OCI-LY3 (cell line): ENCODE results near the gene TMEM121B.

Experiments
- H2AFZ ChIP-seq: fragments of 200-600, 300-600 bp; shearing (Covaris generic); 2 replicates; pipeline ENCODE4 v1.6.0; 2014; ENCODE audit warnings: antibody characterized with exemption, low read depth, low read length
- H3K27ac ChIP-seq: fragments of 200-600, 300-600 bp; sonication (generic); 2 replicates; pipeline ENCODE4 v1.5.1; 2014; ENCODE audit warnings: mild to moderate bottlenecking, low read length, moderate library complexity, mixed read lengths
- H3K27me3 ChIP-seq: fragments of 200-600, 300-600 bp; sonication (generic); 2 replicates; pipeline ENCODE4 v1.6.1; 2014; ENCODE audit warnings: low read depth, low read length, mixed read lengths
- H3K36me3 ChIP-seq: fragments of 200-600, 300-600 bp; sonication (generic); replicated peaks from 2 replicates; pipeline ENCODE3; 2014; ENCODE audit warnings: low read depth, low read length, mixed read lengths
- H3K4me1 ChIP-seq: fragments of 300-600, 200-600 bp; sonication (generic); 2 replicates; pipeline ENCODE4 v1.6.1; 2014; ENCODE audit warnings: low read length, mixed read lengths
- H3K4me2 ChIP-seq: fragments of 200-600, 300-600 bp; sonication (generic); 2 replicates; pipeline ENCODE4 v1.6.1; 2014; ENCODE audit warnings: low read length, mixed read lengths
- H3K4me3 ChIP-seq: fragments of 300-600, 200-600 bp; sonication (generic); 2 replicates; pipeline ENCODE4 v1.5.1; 2014; ENCODE audit warnings: antibody characterized with exemption, mild to moderate bottlenecking, low read length, moderate library complexity
- H3K79me2 ChIP-seq: fragments of 300-600, 200-600 bp; shearing (Covaris generic); 2 replicates; pipeline ENCODE4 v1.6.1; 2014; ENCODE audit warnings: mild to moderate bottlenecking, low read length, mixed read lengths
- H3K9ac ChIP-seq: fragments of 300-600, 200-600 bp; shearing (Covaris generic); 2 replicates; pipeline ENCODE4 v1.6.0; 2014; ENCODE audit warnings: mild to moderate bottlenecking, low read length, moderate library complexity
- H3K9me3 ChIP-seq: fragments of 200-600, 300-600 bp; shearing (Covaris generic); 2 replicates; pipeline ENCODE4 v1.6.1; 2014; ENCODE audit warnings: low read length, mixed read lengths; ENCODE audit not compliant: insufficient read depth
- H4K20me1 ChIP-seq: fragments of 200-600, 300-600 bp; sonication (generic); 2 replicates; pipeline ENCODE4 v1.6.1; 2016; ENCODE audit warnings: low read length, mixed read lengths; ENCODE audit not compliant: insufficient read depth
- EZH2phosphoT487 ChIP-seq: fragments of 200-600 bp; shearing (Covaris generic); IDR thresholded peaks from 2 replicates; pipeline ENCODE4 v1.6.1; 2018; ENCODE audit warnings: antibody characterized with exemption, mixed run types, low read depth
- TF ChIP-seq, protein P1 (sequence below): fragments of 200-600, 300-600 bp; sonication (generic); IDR thresholded peaks from 2 replicates; pipeline ENCODE4 v1.5.1; 2014; ENCODE audit warnings: antibody characterized with exemption, low read length, low read depth

The TMEM121B gene

GRCh38 chr22:17109976-17110375, 11.2 kb downstream of the TMEM121B start:
- Histone ChIP-seq H3K27me3 (no peaks in the 10 kb centered on the region), H3K4me3 (no peak overlapping the region), H2AFZ (no peak overlapping the region), H3K27ac (no peak overlapping the region), H3K36me3 (peaks cover 22% of the 10 kb centered on the region), H3K9me3 (no peaks in the 10 kb centered on the region), H3K9ac (no peak overlapping the region), H3K4me2 (no peak overlapping the region), H3K4me1 (no peaks in the 10 kb centered on the region), H4K20me1 (no peaks in the 10 kb centered on the region), H3K79me2 (no peaks in the 10 kb centered on the region)
- TF ChIP-seq, protein P1, sequence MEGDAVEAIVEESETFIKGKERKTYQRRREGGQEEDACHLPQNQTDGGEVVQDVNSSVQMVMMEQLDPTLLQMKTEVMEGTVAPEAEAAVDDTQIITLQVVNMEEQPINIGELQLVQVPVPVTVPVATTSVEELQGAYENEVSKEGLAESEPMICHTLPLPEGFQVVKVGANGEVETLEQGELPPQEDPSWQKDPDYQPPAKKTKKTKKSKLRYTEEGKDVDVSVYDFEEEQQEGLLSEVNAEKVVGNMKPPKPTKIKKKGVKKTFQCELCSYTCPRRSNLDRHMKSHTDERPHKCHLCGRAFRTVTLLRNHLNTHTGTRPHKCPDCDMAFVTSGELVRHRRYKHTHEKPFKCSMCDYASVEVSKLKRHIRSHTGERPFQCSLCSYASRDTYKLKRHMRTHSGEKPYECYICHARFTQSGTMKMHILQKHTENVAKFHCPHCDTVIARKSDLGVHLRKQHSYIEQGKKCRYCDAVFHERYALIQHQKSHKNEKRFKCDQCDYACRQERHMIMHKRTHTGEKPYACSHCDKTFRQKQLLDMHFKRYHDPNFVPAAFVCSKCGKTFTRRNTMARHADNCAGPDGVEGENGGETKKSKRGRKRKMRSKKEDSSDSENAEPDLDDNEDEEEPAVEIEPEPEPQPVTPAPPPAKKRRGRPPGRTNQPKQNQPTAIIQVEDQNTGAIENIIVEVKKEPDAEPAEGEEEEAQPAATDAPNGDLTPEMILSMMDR = no peak
- TF ChIP-seq EZH2phosphoT487 = no peak

- Histone ChIP-seq H2AFZ (no peak overlapping the region), H4K20me1 (no peaks in the 10 kb centered on the region), H3K79me2 (no peaks in the 10 kb centered on the region), H3K9me3 (no peaks in the 10 kb centered on the region), H3K36me3 (peaks cover 24% of the 10 kb centered on the region), H3K4me3 (no peak overlapping the region), H3K27ac (no peak overlapping the region), H3K9ac (no peak overlapping the region), H3K27me3 (no peaks in the 10 kb centered on the region), H3K4me1 (no peaks in the 10 kb centered on the region), H3K4me2 (no peak overlapping the region)
- TF ChIP-seq, protein P1 = no peak
- no peak for TF ChIP-seq EZH2phosphoT487
Observed at GRCh38 chr22:17109113-17109865, 11.9 kb downstream of the TMEM121B start.

GRCh38 chr22:17108256-17109112, 12.7 kb downstream of the TMEM121B start:
- Histone ChIP-seq H4K20me1 (0 out of 2 replicates have a peak, but pooled peaks cover under 1% of the 10 kb centered on the region), H3K27ac (no peak overlapping the region), H3K36me3 (peaks cover 24% of the 10 kb centered on the region), H3K4me3 (no peak overlapping the region), H3K4me2 (no peak overlapping the region), H2AFZ (no peak overlapping the region), H3K27me3 (no peaks in the 10 kb centered on the region), H3K79me2 (no peaks in the 10 kb centered on the region), H3K9me3 (no peaks in the 10 kb centered on the region), H3K9ac (no peak overlapping the region), H3K4me1 (no peaks in the 10 kb centered on the region)
- TF ChIP-seq, protein P1 = no peak
- TF ChIP-seq EZH2phosphoT487 = no peak

GRCh38 chr22:17107547-17107810, 13.7 kb downstream of the TMEM121B start:
- TF ChIP-seq, protein P1 = no peak
- no peak for TF ChIP-seq EZH2phosphoT487
- no peak overlapping the region for H2AFZ ChIP-seq
- H3K27ac ChIP-seq = no peak overlapping the region
- no peaks in the 10 kb centered on the region for H3K4me1 ChIP-seq
- peaks cover 28% of the 10 kb centered on the region for H3K36me3 ChIP-seq
- no peak overlapping the region for H3K9ac ChIP-seq
- H3K79me2 ChIP-seq = no peaks in the 10 kb centered on the region
- no peaks in the 10 kb centered on the region for H3K9me3 ChIP-seq
- H4K20me1 ChIP-seq = 0 out of 2 replicates have a peak, but pooled peaks cover 5% of the 10 kb centered on the region
- H3K4me3 ChIP-seq = no peak overlapping the region
- no peaks in the 10 kb centered on the region for H3K27me3 ChIP-seq
- H3K4me2 ChIP-seq = no peak overlapping the region
